Amygdala (tissue), 56 donors: ENCODE data around the gene PTGIS.
A peak's percentile ranks its signal among the peaks of the same experiment; 100 is the strongest.
"Not testable (repeated sequence)": the region's sequence is repeated elsewhere in the genome, so short reads cannot be mapped to it uniquely, and the experiment has no call there.

ENCODE experiments used
- DNase-seq, 56 donors: peaks; one replicate each; lab custom pipeline; 2025; lab: John Stamatoyannopoulos, UW

Gene PTGIS

GRCh38 chr20:49581482-49581881 lies 13.5 kb upstream of the PTGIS start:
- no peak for DNase-seq

GRCh38 chr20:49580813-49581174 lies 12.9 kb upstream of the PTGIS start:
- DNase-seq: no peak

- peak in 2 of 56 donors; percentile 1 to 4 for DNase-seq
Measured at GRCh38 chr20:49579874-49580812, 12.2 kb upstream of the PTGIS start.

GRCh38 chr20:49579195-49579594 lies 11.3 kb upstream of the PTGIS start:
- DNase-seq: no peak

- DNase-seq: no peak
Measured at GRCh38 chr20:49578436-49578835, 10.5 kb upstream of the PTGIS start.

GRCh38 chr20:49575551-49576060 lies 7.7 kb upstream of the PTGIS start:
- no peak for DNase-seq

- no peak for DNase-seq
Measured at GRCh38 chr20:49573900-49574416, 6.0 kb upstream of the PTGIS start.

GRCh38 chr20:49572857-49573256 lies 4.9 kb upstream of the PTGIS start:
- DNase-seq: no peak

- no peak for DNase-seq
Measured at GRCh38 chr20:49571553-49571835, 3.6 kb upstream of the PTGIS start.

GRCh38 chr20:49570828-49571552 lies 3.1 kb upstream of the PTGIS start:
- DNase-seq: no peak

- no peak for DNase-seq
Measured at GRCh38 chr20:49570161-49570827, 2.4 kb upstream of the PTGIS start.

- DNase-seq: no peak
Measured at GRCh38 chr20:49569411-49570115, 1.6 kb upstream of the PTGIS start.

GRCh38 chr20:49568278-49569151 lies 578 bp upstream of the PTGIS start:
- no peak for DNase-seq

GRCh38 chr20:49566401-49567364 lies 1.3 kb downstream of the PTGIS start:
- DNase-seq: no peak

- not testable (repeated sequence) for DNase-seq
Measured at GRCh38 chr20:49564991-49565390, 2.9 kb downstream of the PTGIS start.

- DNase-seq: no peak
Measured at GRCh38 chr20:49563015-49563980, 4.6 kb downstream of the PTGIS start.
